IMR-90 (cell line): ENCODE measurements around the gene PITPNM3.

Experiments
- CEBPB ChIP-seq: IDR thresholded peaks from 2 replicates; pipeline ENCODE4 v1.6.1; 2012; ENCODE audit warnings: low read depth, low read length, improper control_type of control experiment
- FOS ChIP-seq: fragments of 150-350 bp; IDR thresholded peaks from 2 replicates; pipeline ENCODE4 v1.6.1; 2016; ENCODE audit warnings: low read depth, low read length
- MAFK ChIP-seq: IDR thresholded peaks from 2 replicates; pipeline ENCODE4 v1.6.1; 2012; ENCODE audit warnings: low read depth, low read length, improper control_type of control experiment
- POLR2A ChIP-seq: IDR thresholded peaks from 2 replicates; pipeline ENCODE4 v1.6.1; 2012; ENCODE audit warnings: mild to moderate bottlenecking, low read depth, low read length
- RAD21 ChIP-seq: IDR thresholded peaks from 2 replicates; pipeline ENCODE4 v1.6.1; 2012; ENCODE audit warnings: low read length, improper control_type of control experiment
- SMC3 ChIP-seq: fragments of 150-350 bp; IDR thresholded peaks from 2 replicates; pipeline ENCODE4 v1.6.1; 2016; ENCODE audit warnings: low read depth, mild to moderate bottlenecking, antibody characterized with exemption, low read length, moderate library complexity
- TF ChIP-seq, protein P1 (sequence below): conservative IDR thresholded peaks from 2 replicates; pipeline ENCODE4 v1.5.1; 2012; ENCODE audit warnings: mild to moderate bottlenecking, low read depth, low read length, improper control_type of control experiment
- TF ChIP-seq, protein P2 (sequence below): fragments of 150-350 bp; IDR thresholded peaks from 2 replicates; pipeline ENCODE4 v1.6.1; 2017; ENCODE audit warnings: mild to moderate bottlenecking, antibody characterized with exemption, low read length, low read depth

DNA sequence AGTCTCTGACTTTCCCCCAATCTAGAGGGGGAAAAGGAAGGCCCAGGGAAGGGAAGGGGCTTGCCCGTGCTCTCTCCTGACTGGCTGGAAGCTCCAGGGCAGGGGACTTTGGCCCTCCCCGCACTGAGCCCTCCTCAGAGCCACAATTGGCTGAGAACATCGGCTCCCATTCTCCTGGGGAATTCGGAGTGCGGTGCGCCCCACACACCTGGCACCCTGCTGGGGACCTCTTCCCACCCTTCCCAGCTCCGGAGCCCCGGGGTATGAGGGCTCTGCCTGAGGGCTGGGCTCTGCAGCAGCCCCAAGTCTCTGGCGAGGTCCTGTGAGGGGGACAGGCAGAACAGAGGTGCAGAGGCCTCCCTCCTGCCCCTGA, 76.1 kb downstream of the PITPNM3 start:
- TF ChIP-seq RAD21 (no peak), POLR2A (no peak), MAFK (no peak), FOS (no peak), CEBPB (no peak), SMC3 (no peak)
- TF ChIP-seq, protein P1, sequence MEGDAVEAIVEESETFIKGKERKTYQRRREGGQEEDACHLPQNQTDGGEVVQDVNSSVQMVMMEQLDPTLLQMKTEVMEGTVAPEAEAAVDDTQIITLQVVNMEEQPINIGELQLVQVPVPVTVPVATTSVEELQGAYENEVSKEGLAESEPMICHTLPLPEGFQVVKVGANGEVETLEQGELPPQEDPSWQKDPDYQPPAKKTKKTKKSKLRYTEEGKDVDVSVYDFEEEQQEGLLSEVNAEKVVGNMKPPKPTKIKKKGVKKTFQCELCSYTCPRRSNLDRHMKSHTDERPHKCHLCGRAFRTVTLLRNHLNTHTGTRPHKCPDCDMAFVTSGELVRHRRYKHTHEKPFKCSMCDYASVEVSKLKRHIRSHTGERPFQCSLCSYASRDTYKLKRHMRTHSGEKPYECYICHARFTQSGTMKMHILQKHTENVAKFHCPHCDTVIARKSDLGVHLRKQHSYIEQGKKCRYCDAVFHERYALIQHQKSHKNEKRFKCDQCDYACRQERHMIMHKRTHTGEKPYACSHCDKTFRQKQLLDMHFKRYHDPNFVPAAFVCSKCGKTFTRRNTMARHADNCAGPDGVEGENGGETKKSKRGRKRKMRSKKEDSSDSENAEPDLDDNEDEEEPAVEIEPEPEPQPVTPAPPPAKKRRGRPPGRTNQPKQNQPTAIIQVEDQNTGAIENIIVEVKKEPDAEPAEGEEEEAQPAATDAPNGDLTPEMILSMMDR, result no peak
- TF ChIP-seq, protein P2, sequence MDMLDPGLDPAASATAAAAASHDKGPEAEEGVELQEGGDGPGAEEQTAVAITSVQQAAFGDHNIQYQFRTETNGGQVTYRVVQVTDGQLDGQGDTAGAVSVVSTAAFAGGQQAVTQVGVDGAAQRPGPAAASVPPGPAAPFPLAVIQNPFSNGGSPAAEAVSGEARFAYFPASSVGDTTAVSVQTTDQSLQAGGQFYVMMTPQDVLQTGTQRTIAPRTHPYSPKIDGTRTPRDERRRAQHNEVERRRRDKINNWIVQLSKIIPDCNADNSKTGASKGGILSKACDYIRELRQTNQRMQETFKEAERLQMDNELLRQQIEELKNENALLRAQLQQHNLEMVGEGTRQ, result no peak
